Sigmoid colon (tissue), 7 donors: ENCODE data around the gene GAGE10. TPM values are rescaled to one million over a fixed set of nuclear protein-coding genes. Genes with fewer than 3 reads are reported as not detected.

Experiments
- DNase-seq: peaks from one replicate; pipeline ENCODE4 v3.0.0-alpha.2; 2019
- H3K27ac ChIP-seq, 4 donors: fragments of 200-600 bp; sonication (generic); one replicate each; pipeline ENCODE4 v1.5.1; 2016 to 2019; ENCODE audit warnings: mild to moderate bottlenecking in 1 of 4
- H3K27me3 ChIP-seq, 3 donors: fragments of 200-600 bp; sonication (generic); one replicate each; pipeline ENCODE4 v1.5.1; 2019; ENCODE audit warnings: mild to moderate bottlenecking in 1 of 3
- H3K36me3 ChIP-seq, 4 donors: fragments of 200-600 bp; sonication (generic); one replicate each; pipeline ENCODE4 v1.5.1; 2016 to 2019
- H3K4me1 ChIP-seq, 4 donors: fragments of 200-600 bp; sonication (generic); one replicate each; pipeline ENCODE4 v1.5.1; 2017 to 2019
- H3K4me3 ChIP-seq, 4 donors: fragments of 200-600 bp; sonication (generic); one replicate each; pipeline ENCODE4 v1.5.1; 2017 to 2019; ENCODE audit warnings: mild to moderate bottlenecking in 2 of 4, moderate library complexity in 1 of 4
- H3K9me3 ChIP-seq, 4 donors: fragments of 200-600 bp in 3 of 4; sonication (generic) in 3 of 4; one replicate each; pipeline versions ENCODE4 v1.5.1 to v1.6.1; 2013 to 2019
- EP300 ChIP-seq, 4 donors: sonication (generic); formaldehyde crosslinking; IDR thresholded peaks; one replicate each; pipeline ENCODE4 v1.6.1; 2017; ENCODE audit warnings: antibody characterized with exemption in 4 of 4
- POLR2A ChIP-seq, 2 donors: fragments of 450-650 bp; IDR thresholded peaks; one replicate each; pipeline ENCODE4 v1.6.1; 2016; ENCODE audit warnings: antibody characterized with exemption in 2 of 2, mild to moderate bottlenecking in 2 of 2, moderate library complexity in 2 of 2
- POLR2AphosphoS5 ChIP-seq, 4 donors: sonication (generic); formaldehyde crosslinking; IDR thresholded peaks; one replicate each; pipeline ENCODE4 v1.6.1; 2017; ENCODE audit warnings: antibody characterized with exemption in 4 of 4
- WGBS, 2 donors: extraction: QIAGEN DNeasy Blood & Tissue Kit; methylation state at CpG; one replicate each; pipeline ENCODE4 v1.1.7; 2013; 5-methylcytosine and 5-hydroxymethylcytosine counted together
- intact Hi-C: fragments of 100-400 bp; cut with DNase I; formaldehyde crosslinking; loops from one replicate; pipeline ENCODE4 v1.15.1; 2023
- polyA plus RNA-seq, 3 donors: library from polyadenylated mRNA; stranded (reverse); fragments of 200-250 nt; gene quantifications; one replicate each; pipeline ENCODE4 v1.2.3, GENCODE V29; 2013
- total RNA-seq, 4 donors: library from RNA; depleted of rRNA; stranded (reverse); fragments of >200 nt; gene quantifications; one replicate each; pipeline ENCODE4 v1.1.0, GENCODE V29; 2016
- TF ChIP-seq, protein P1 (sequence below), 4 experiments: fragments of 450-650 bp in 3 of 4; fragments of 200-600 bp in 1 of 4; IDR thresholded peaks; one replicate each; pipeline ENCODE4 v1.5.1; 2016 to 2019; ENCODE audit warnings: antibody characterized with exemption in 4 of 4, mild to moderate bottlenecking in 3 of 4, moderate library complexity in 2 of 4
- donor health status: healthy with polysubstance abuse.
- donor health status: Bipolar disorder and iron deficiency.
- donor health status: healthy.

Gene GAGE10
- total and polyA plus RNA-seq, 7 donors = not detected

DNA sequence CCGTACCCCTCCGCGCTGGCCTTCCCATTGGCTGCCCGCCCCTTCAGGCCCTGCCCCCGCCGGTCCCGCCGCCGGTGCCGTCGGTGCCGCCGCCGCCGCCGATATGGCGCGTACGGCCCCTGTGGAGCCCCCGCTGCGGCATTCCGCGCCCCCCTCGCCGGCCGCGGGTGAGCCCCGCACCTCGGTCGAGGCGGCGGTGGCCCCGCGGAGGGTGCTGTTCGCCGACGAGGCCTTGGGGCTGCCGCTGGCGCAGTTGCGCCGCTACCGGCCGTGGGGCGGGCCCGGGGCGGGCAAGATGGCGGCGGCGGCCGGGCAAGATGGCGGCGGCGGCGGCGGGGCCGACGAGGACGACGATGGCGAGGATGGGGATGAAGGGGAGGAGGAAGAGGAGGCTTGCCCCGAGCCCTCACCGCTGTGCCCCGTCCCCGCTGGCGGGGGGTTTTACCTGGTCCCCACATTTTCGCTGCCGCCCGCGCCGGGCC is 33.6 kb upstream of the GAGE10 start, which contains the start of gene PPP1R3F:
Gene PPP1R3F, plus strand, starts transcription at position 27 of the 482 bp plus-strand sequence. Its CDS starts 77 bp downstream, at position 104.
- peak within 1 kb of the TSS; percentile 87 to 93 (median 90) for H3K27ac ChIP-seq
- no peaks in the 10 kb centered on the region for H3K9me3 ChIP-seq
- peak within 1 kb of the TSS; percentile 53 to 77 (median 75) for H3K4me3 ChIP-seq
- 1% methylated on average over 70 of the region's 70 CpGs for WGBS, 2 donors
- DNase-seq = no peak
- no peaks in the 10 kb centered on the region for H3K36me3 ChIP-seq
- H3K4me1 ChIP-seq = peaks cover 0 to 33% (median 22%) of the 10 kb centered on the region in 4 donors
- TF ChIP-seq POLR2AphosphoS5 (IDR thresholded peaks at IDR 0.05) (peak in 2 of 4 donors; percentile 74 to 81), EP300 (IDR thresholded peaks at IDR 0.05) (no peak), POLR2A (IDR thresholded peaks at IDR 0.05) (no peak)
- TF ChIP-seq, protein P1, sequence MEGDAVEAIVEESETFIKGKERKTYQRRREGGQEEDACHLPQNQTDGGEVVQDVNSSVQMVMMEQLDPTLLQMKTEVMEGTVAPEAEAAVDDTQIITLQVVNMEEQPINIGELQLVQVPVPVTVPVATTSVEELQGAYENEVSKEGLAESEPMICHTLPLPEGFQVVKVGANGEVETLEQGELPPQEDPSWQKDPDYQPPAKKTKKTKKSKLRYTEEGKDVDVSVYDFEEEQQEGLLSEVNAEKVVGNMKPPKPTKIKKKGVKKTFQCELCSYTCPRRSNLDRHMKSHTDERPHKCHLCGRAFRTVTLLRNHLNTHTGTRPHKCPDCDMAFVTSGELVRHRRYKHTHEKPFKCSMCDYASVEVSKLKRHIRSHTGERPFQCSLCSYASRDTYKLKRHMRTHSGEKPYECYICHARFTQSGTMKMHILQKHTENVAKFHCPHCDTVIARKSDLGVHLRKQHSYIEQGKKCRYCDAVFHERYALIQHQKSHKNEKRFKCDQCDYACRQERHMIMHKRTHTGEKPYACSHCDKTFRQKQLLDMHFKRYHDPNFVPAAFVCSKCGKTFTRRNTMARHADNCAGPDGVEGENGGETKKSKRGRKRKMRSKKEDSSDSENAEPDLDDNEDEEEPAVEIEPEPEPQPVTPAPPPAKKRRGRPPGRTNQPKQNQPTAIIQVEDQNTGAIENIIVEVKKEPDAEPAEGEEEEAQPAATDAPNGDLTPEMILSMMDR (IDR thresholded peaks at IDR 0.05) = no peak
- no peaks in the 10 kb centered on the region for H3K27me3 ChIP-seq
- intact Hi-C loops = loop anchor here (2.0 kb wide), 2 partner anchors 33 to 69 kb away; partner anchors contain the start of gene SYP

DNA sequence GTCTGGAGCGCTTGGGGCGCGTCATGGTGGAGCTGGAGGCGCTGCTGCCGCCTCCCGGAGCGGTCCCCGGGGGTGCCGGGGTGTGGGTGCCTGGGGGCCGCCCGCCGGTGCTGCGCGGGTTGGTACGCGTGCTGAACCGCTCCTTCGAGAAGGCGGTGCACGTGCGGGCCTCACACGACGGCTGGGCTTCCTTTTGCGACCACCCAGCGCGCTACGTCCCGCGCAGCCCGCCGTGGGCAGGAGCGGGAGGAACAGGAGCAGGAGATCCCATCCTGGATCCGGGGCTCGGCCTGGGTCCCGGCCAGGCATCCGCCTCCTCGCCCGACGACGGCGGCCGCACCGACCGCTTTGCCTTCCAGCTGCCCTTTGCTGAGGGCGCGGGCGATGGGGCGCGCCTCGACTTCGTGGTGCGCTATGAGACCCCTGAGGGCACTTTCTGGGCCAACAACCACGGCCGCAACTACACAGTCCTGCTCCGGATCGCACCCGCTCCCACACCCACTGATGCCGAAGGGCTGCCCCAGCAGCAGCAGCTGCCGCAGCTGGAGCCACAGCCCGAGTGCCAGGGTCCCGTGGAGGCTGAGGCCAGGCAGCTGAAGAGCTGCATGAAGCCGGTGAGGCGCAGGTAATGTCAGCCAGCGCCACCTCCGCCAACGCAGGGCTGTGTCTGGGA is 33.1 kb upstream of the GAGE10 start:
- Histone ChIP-seq H3K27me3 (no peaks in the 10 kb centered on the region), H3K4me3 (peak overlapping the region; percentile 53 to 77 (median 75)), H3K9me3 (no peaks in the 10 kb centered on the region), H3K27ac (peak overlapping the region; percentile 87 to 93 (median 90)), H3K4me1 (peaks cover 0 to 33% (median 22%) of the 10 kb centered on the region in 4 donors), H3K36me3 (no peaks in the 10 kb centered on the region)
- TF ChIP-seq POLR2AphosphoS5 (IDR thresholded peaks at IDR 0.05) = no peak
- TF ChIP-seq POLR2A (IDR thresholded peaks at IDR 0.05) = no peak
- no peak for TF ChIP-seq EP300 (IDR thresholded peaks at IDR 0.05)
- TF ChIP-seq, protein P1 (IDR thresholded peaks at IDR 0.05) = no peak
- no peak for DNase-seq
- WGBS, 2 donors = 52 to 61% methylated on average over 66 of the region's 66 CpGs
- intact Hi-C loops = loop anchor here (2.0 kb wide), 1 partner anchor 70 kb away; the partner anchor contains the start of gene SYP

DNA sequence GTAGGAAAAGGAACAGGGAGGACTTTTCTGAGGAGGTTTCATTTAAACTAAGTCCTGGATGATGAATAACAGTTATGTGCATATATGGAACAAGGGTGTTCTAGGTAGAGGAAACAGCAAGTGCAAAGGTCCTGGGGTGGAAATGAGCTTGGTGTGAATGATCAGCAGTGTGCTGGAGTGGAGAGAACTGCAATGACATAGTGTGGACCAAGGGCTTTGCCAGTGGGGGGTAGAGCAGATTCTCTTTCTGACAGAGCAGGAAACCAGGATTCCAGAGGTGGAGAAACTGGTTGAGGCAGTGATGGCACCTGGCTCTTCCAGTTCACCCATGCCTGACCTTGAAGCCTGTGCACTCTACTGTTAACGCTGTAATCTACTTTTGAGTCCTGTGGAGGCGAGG is 32.1 kb upstream of the GAGE10 start:
- WGBS, 2 donors = 62 to 76% methylated on average over 2 of the region's 2 CpGs
- Histone ChIP-seq H3K4me3 (peak overlapping the region in 1 of 4 donors; percentile 77), H3K36me3 (no peaks in the 10 kb centered on the region), H3K27ac (peak overlapping the region in 1 of 4 donors; percentile 93), H3K4me1 (peaks cover 0 to 33% (median 22%) of the 10 kb centered on the region in 4 donors), H3K27me3 (no peaks in the 10 kb centered on the region), H3K9me3 (no peaks in the 10 kb centered on the region)
- DNase-seq = peak; percentile 37
- TF ChIP-seq, protein P1 (IDR thresholded peaks at IDR 0.05) = no peak
- TF ChIP-seq POLR2AphosphoS5 (IDR thresholded peaks at IDR 0.05) = no peak
- intact Hi-C loops = loop anchor here (2.0 kb wide), 1 partner anchor 71 kb away; the partner anchor contains the start of gene SYP

DNA sequence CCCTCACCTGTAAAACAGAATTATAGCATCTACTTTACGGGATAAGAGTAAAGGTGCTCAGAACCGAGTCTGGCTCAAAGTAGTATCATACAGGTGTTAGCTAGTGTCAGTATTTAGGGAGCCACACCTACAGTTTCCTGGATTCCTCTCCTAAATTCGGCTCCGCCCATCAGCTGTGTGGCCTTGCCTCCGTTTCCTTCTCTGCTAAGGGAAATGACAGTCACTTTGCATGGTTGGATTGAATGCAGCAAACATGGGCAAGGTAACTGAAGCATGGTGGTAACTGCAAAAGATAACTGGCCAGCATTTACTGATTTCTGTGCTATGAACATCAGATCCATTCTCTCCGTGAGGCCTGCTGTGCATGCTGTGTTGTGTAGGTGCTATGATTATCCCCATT is 31.0 kb upstream of the GAGE10 start:
- Histone ChIP-seq H3K4me3 (no peak overlapping the region), H3K27me3 (no peaks in the 10 kb centered on the region), H3K36me3 (no peaks in the 10 kb centered on the region), H3K27ac (no peak overlapping the region), H3K4me1 (peaks cover 0 to 33% (median 22%) of the 10 kb centered on the region in 4 donors), H3K9me3 (no peaks in the 10 kb centered on the region)
- TF ChIP-seq POLR2AphosphoS5 (IDR thresholded peaks at IDR 0.05) (no peak), EP300 (IDR thresholded peaks at IDR 0.05) (no peak), POLR2A (IDR thresholded peaks at IDR 0.05) (no peak)
- TF ChIP-seq, protein P1 (IDR thresholded peaks at IDR 0.05) = no peak
- WGBS, 2 donors = 38 to 49% methylated on average over 6 of the region's 6 CpGs
- DNase-seq = peak; percentile 27
- intact Hi-C loops = no loop called here
